Loucy (cell line): ENCODE results near the gene TRIM45.

Source experiments
- H2AFZ ChIP-seq: fragments of 200-600 bp; sonication (generic); 2 replicates; pipeline ENCODE4 v1.6.0; 2016; ENCODE audit warnings: antibody characterized with exemption, mild to moderate bottlenecking, low read length, moderate library complexity
- H3F3A ChIP-seq: fragments of 200-600 bp; 2 replicates; pipeline ENCODE4 v1.6.0; 2016; ENCODE audit warnings: antibody characterized with exemption, low read depth, mild to moderate bottlenecking
- H3K27me3 ChIP-seq: fragments of 200-600 bp; sonication (generic); 2 replicates; pipeline ENCODE4 v1.6.1; 2014; ENCODE audit warnings: low read length, mild to moderate bottlenecking; ENCODE audit not compliant: insufficient read depth, poor library complexity, severe bottlenecking
- H3K36me3 ChIP-seq: fragments of 200-600 bp; sonication (generic); 2 replicates; pipeline ENCODE4 v1.6.1; 2016; ENCODE audit warnings: low read length; ENCODE audit not compliant: insufficient read depth
- H3K4me1 ChIP-seq: fragments of 200-600 bp; sonication (generic); 2 replicates; pipeline ENCODE4 v1.5.1; 2014; ENCODE audit warnings: low read length, mild to moderate bottlenecking; ENCODE audit not compliant: insufficient read depth, poor library complexity, severe bottlenecking
- H3K4me2 ChIP-seq: fragments of 200-600 bp; sonication (generic); 2 replicates; pipeline ENCODE4 v1.6.0; 2014; ENCODE audit warnings: antibody characterized with exemption, low read length, low read depth, mild to moderate bottlenecking; ENCODE audit not compliant: poor library complexity, severe bottlenecking
- H3K4me3 ChIP-seq: fragments of 200-600 bp; sonication (generic); 2 replicates; pipeline ENCODE4 v1.5.1; 2014; ENCODE audit warnings: low read length, mild to moderate bottlenecking, mixed read lengths; ENCODE audit not compliant: poor library complexity, severe bottlenecking
- H3K79me2 ChIP-seq: fragments of 200-600 bp; sonication (generic); 2 replicates; pipeline ENCODE4 v1.6.1; 2014; ENCODE audit warnings: low read length; ENCODE audit not compliant: insufficient read depth
- H3K9ac ChIP-seq: fragments of 200-600 bp; sonication (generic); 2 replicates; pipeline ENCODE4 v1.6.0; 2014; ENCODE audit warnings: mild to moderate bottlenecking, low read depth, low read length, moderate library complexity; ENCODE audit not compliant: poor library complexity, severe bottlenecking
- H3K9me2 ChIP-seq: fragments of 200-600 bp; sonication (generic); replicated peaks from 2 replicates; pipeline ENCODE4 v1.6.1; 2016; ENCODE audit warnings: low read depth, low read length, mixed read lengths
- H3K9me3 ChIP-seq: fragments of 200-600 bp; sonication (generic); 2 replicates; pipeline ENCODE4 v1.6.1; 2014; ENCODE audit warnings: mild to moderate bottlenecking, antibody characterized with exemption, low read length, low read depth; ENCODE audit not compliant: insufficient read depth
- H4K20me1 ChIP-seq: fragments of 200-600 bp; sonication (generic); 2 replicates; pipeline ENCODE4 v1.6.0; 2014; ENCODE audit warnings: antibody characterized with exemption, low read length, mild to moderate bottlenecking; ENCODE audit not compliant: insufficient read depth, poor library complexity, severe bottlenecking
- CTCF ChIP-seq: fragments of 200-600 bp; sonication (generic); conservative IDR thresholded peaks from 2 replicates; pipeline ENCODE4 v1.5.1; 2014; ENCODE audit warnings: mild to moderate bottlenecking, antibody characterized with exemption, low read length
- EZH2phosphoT487 ChIP-seq: fragments of 200-600 bp; IDR thresholded peaks from 2 replicates; pipeline ENCODE4 v1.6.1; 2018; ENCODE audit warnings: antibody characterized with exemption, mild to moderate bottlenecking, moderate library complexity, borderline replicate concordance

The TRIM45 gene

GRCh38 chr1:117118137-117118536 is 3.4 kb downstream of the TRIM45 start:
- Histone ChIP-seq H3K9me2 (no peaks in the 10 kb centered on the region), H2AFZ (no peak overlapping the region), H3K4me3 (no peak overlapping the region), H3K27me3 (no peaks in the 10 kb centered on the region), H3F3A (no peaks in the 10 kb centered on the region), H3K4me2 (no peak overlapping the region), H3K9ac (no peak overlapping the region), H3K9me3 (no peaks in the 10 kb centered on the region), H3K4me1 (no peaks in the 10 kb centered on the region), H4K20me1 (no peaks in the 10 kb centered on the region), H3K79me2 (no peaks in the 10 kb centered on the region), H3K36me3 (no peaks in the 10 kb centered on the region)
- TF ChIP-seq EZH2phosphoT487, result no peak
- TF ChIP-seq CTCF, result no peak

GRCh38 chr1:117117697-117118096 is 3.9 kb downstream of the TRIM45 start:
- Histone ChIP-seq H3K9me2 (no peaks in the 10 kb centered on the region), H3K4me3 (no peak overlapping the region), H3K9me3 (no peaks in the 10 kb centered on the region), H3K36me3 (no peaks in the 10 kb centered on the region), H3K79me2 (no peaks in the 10 kb centered on the region), H3K4me1 (no peaks in the 10 kb centered on the region), H3F3A (no peaks in the 10 kb centered on the region), H4K20me1 (no peaks in the 10 kb centered on the region), H3K27me3 (no peaks in the 10 kb centered on the region), H3K4me2 (no peak overlapping the region), H3K9ac (no peak overlapping the region), H2AFZ (no peak overlapping the region)
- no peak for TF ChIP-seq CTCF
- TF ChIP-seq EZH2phosphoT487, result no peak

- no peaks in the 10 kb centered on the region for H4K20me1 ChIP-seq
- H3K9me2 ChIP-seq, result no peaks in the 10 kb centered on the region
- H3K9me3 ChIP-seq, result no peaks in the 10 kb centered on the region
- no peaks in the 10 kb centered on the region for H3K27me3 ChIP-seq
- H3K4me2 ChIP-seq, result no peak overlapping the region
- H2AFZ ChIP-seq, result no peak overlapping the region
- TF ChIP-seq CTCF (no peak), EZH2phosphoT487 (no peak)
- H3K4me3 ChIP-seq, result no peak overlapping the region
- H3K4me1 ChIP-seq, result no peaks in the 10 kb centered on the region
- H3F3A ChIP-seq, result no peaks in the 10 kb centered on the region
- no peaks in the 10 kb centered on the region for H3K36me3 ChIP-seq
- no peaks in the 10 kb centered on the region for H3K79me2 ChIP-seq
- H3K9ac ChIP-seq, result no peak overlapping the region
Observed at GRCh38 chr1:117116784-117117130, 4.8 kb downstream of the TRIM45 start.
